ENCODE data around the gene ZBTB12. TPM values are rescaled to one million over a fixed set of nuclear protein-coding genes. Genes with fewer than 3 reads are reported as not detected.
A peak's percentile ranks its signal among the peaks of the same experiment; 100 is the strongest.
"Not testable (repeated sequence)": the region's sequence is repeated elsewhere in the genome, so short reads cannot be mapped to it uniquely, and the experiment has no call there.

The ZBTB12 gene, protein sequence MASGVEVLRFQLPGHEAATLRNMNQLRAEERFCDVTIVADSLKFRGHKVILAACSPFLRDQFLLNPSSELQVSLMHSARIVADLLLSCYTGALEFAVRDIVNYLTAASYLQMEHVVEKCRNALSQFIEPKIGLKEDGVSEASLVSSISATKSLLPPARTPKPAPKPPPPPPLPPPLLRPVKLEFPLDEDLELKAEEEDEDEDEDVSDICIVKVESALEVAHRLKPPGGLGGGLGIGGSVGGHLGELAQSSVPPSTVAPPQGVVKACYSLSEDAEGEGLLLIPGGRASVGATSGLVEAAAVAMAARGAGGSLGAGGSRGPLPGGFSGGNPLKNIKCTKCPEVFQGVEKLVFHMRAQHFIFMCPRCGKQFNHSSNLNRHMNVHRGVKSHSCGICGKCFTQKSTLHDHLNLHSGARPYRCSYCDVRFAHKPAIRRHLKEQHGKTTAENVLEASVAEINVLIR
- 3.3 TPM for total RNA-seq
- long read RNA-seq, partial matches to known transcripts: 0 of 6 reads
- long read RNA-seq, other reads (novel, unspliced or antisense): 6 of 6 reads

DNA sequence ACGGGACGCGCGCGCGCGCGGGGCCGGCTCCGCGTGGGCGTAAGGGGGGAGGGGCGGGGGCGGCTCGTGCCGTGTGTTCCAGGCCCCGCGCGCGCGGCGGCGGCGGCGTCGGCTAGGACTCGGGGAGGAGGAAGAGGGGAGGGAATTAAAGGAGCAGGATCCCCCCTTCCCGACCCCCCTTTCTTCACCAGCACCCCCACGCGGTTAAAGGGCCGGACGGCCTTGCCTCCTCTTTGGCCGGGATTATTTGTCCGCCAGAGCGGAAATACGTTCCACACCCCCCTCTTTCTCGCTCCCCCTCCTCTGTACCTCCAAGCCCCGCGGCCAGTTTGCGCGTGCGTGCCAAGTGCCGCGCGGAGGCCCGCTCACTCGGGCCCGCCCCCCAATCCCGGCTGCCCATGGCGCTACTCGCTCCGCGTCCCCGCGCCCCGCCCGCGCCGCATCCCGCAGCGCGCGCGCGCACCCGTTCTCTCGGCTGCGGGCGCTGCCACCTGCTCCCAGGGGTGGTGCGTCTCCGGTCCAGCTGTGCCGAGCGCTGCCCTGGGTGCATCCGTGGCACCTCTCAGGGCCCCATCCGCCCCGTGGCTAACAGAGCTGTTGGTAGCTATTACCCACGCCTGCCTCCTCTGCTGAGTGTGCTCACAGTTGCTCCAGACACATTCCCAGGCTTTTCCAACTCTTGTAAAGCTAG lies at the start of gene ZBTB12:
TSS of gene ZBTB12 (minus strand) at position 134 of the 691 bp plus-strand sequence. CDS start 781 bp downstream, outside the sequence.
- intact Hi-C loops (cut with micrococcal nuclease): no loop called here
- ATAC-seq: peak; percentile 83
- peak; percentile 95 for DNase-seq

DNA sequence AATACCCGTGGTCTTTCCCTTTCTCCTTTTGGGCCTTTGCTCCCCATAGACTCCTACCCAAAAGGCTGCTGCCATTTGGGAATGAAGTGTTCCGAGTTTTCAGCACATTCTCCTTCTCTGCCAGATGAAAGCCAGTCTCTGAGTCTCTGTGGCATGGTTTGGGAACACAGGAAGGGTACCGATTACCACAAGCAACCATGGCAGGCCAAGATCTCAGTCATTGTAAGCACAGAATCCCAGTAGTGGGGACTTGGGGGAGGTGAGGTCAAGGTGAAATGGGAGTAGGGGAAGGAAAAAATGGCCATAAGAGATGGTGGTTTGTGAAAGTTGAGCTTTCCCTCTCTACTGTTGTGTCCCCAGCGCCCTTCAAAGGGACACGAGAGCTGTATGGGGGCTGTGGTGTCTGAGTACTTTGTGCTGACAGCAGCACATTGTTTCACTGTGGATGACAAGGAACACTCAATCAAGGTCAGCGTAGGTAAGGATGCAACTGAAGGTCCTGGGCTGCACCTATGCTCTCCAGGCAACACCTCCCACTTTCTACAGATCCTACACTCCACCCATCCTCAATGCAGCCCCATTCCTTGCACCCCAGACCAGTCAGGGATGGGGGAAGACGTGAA lies 48.2 kb upstream of the ZBTB12 start:
- ATAC-seq (no peak), DNase-seq (no peak)
- intact Hi-C loops (cut with micrococcal nuclease): no loop called here

DNA sequence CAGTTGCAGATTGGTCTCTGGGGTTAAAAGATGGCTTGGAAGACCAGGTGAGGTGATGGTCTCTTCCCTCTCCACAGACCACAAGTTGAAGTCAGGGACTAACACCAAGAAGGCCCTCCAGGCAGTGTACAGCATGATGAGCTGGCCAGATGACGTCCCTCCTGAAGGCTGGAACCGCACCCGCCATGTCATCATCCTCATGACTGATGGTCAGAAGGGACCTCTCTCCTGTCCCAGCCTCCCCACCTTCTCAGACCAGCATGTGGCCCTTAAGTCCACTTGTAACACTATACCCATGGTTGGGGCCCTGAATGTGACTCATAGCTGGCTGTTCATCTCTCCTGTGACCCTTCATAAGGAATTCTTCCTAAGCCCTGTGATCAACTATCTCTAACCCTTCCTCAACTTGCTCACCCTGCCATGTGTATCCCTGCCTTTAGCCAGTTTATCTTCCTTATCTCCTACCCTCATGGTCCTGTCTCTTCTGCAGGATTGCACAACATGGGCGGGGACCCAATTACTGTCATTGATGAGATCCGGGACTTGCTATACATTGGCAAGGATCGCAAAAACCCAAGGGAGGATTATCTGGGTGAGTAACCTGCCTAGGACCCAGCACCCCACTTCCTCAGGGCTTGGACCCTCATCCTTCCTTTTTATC lies 47.0 kb upstream of the ZBTB12 start:
- ATAC-seq (no peak), DNase-seq (no peak)
- intact Hi-C loops (cut with micrococcal nuclease): no loop called here

DNA sequence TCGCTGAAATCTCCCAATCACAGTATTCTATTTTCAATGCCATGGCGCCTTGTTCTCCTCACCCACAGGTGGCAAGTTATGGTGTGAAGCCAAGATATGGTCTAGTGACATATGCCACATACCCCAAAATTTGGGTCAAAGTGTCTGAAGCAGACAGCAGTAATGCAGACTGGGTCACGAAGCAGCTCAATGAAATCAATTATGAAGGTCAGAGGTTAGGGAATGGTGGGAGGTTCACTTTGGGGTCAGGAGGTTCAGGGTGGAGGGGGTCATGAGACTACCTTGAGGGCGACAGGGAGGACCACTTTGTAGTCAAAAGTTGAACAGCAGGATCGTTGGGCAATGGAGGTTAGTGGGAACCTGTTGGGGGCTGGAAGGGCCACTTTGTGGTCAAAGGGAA lies 46.4 kb upstream of the ZBTB12 start:
- ATAC-seq: no peak
- DNase-seq: no peak
- intact Hi-C loops (cut with micrococcal nuclease): no loop called here

DNA sequence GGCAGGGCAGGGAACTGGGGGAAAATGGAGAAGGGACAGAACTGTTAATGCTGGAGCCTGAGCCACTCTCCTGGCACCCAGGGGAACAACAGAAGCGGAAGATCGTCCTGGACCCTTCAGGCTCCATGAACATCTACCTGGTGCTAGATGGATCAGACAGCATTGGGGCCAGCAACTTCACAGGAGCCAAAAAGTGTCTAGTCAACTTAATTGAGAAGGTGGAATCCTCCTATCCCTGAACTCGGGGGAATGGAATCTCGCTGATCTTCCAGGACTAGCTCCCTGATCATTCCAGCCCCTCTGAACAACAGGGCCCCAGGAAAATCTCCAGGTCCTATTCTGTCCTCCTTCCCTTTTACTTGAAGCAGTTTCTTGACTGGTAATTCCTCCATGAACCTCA lies 46.0 kb upstream of the ZBTB12 start:
- no peak for ATAC-seq
- no peak for DNase-seq
- intact Hi-C loops (cut with micrococcal nuclease): no loop called here

DNA sequence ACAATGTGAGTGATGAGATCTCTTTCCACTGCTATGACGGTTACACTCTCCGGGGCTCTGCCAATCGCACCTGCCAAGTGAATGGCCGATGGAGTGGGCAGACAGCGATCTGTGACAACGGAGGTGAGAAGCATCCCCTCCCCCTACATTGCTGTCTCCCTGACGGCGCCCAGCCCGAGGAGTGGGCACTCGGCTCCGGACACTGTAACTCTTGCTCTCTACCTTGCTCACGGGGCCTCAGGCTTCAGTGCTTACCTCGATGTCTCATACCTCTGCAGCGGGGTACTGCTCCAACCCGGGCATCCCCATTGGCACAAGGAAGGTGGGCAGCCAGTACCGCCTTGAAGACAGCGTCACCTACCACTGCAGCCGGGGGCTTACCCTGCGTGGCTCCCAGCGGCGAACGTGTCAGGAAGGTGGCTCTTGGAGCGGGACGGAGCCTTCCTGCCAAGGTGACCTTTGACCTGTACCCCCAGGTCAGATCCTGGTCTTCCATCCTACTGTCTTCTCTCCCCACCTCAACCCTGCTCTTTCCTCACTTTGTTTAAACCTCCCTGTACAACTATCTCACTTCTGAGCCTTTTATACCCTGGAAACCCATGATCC lies 45.3 kb upstream of the ZBTB12 start:
- ATAC-seq: no peak
- no peak for DNase-seq
- intact Hi-C loops (cut with micrococcal nuclease): no loop called here

GRCh38 chr6:31946370-31946885 lies 44.5 kb upstream of the ZBTB12 start:
- no peak for DNase-seq
- intact Hi-C loops (cut with micrococcal nuclease): no loop called here
- ATAC-seq: no peak

- intact Hi-C loops (cut with micrococcal nuclease): no loop called here
- ATAC-seq (peak; percentile 86), DNase-seq (peak; percentile 73)
Observed at GRCh38 chr6:31945507-31946369, 43.9 kb upstream of the ZBTB12 start, which contains the start of gene CFB. CFB (plus strand) TSS chr6:31946095; CDS start chr6:31946222, 127 bp downstream.

DNA sequence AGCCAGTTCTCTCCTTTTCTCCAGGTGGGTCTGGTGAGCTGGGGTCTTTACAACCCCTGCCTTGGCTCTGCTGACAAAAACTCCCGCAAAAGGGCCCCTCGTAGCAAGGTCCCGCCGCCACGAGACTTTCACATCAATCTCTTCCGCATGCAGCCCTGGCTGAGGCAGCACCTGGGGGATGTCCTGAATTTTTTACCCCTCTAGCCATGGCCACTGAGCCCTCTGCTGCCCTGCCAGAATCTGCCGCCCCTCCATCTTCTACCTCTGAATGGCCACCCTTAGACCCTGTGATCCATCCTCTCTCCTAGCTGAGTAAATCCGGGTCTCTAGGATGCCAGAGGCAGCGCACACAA lies 43.2 kb upstream of the ZBTB12 start:
- intact Hi-C loops (cut with micrococcal nuclease): no loop called here
- DNase-seq: no peak
- no peak for ATAC-seq

DNA sequence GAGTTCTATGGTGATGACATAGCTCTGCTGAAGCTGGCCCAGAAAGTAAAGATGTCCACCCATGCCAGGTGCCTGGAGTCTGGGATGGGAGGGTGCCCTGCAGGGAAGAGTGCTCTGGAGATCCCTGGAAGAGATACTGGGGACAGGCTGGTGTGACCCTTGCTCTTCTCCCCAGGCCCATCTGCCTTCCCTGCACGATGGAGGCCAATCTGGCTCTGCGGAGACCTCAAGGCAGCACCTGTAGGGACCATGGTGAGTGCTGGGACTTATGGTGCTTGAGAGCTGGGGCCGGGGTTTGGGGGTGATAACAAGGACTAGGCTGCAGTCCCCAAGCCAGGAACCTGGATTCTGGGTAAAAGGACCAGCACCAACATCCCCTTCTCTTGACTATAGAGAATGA lies 41.9 kb upstream of the ZBTB12 start:
- intact Hi-C loops (cut with micrococcal nuclease): no loop called here
- ATAC-seq: no peak

DNA sequence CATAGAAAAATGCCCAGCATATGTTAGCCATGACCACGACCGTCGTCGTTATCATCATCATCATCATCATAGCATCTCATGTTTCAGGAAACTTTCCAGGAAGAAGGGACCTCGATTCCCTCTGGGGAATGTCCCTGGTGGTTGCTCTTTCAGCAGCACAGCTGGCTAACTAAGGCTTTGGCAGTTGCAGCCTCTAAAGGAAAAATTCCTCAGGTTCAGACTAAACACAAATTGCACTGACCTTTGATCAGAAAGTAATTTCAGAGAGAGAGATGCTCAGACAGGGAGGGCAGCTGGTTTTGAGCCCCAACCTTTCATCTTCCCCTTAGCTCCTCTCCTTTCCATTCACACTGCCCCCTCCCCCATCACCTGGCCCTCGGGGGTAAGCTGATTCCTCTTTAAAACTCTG lies 38.4 kb upstream of the ZBTB12 start:
- intact Hi-C loops (cut with micrococcal nuclease): no loop called here
- ATAC-seq (no peak), DNase-seq (no peak)

More for the DNA sequence above, 41.9 kb upstream of the ZBTB12 start:
- DNase-seq: no peak

- intact Hi-C loops (cut with micrococcal nuclease): no loop called here
- ATAC-seq (no peak), DNase-seq (no peak)
Observed at GRCh38 chr6:31935823-31936222, 33.9 kb upstream of the ZBTB12 start.

- ATAC-seq (no peak), DNase-seq (no peak)
- intact Hi-C loops (cut with micrococcal nuclease): no loop called here
Observed at GRCh38 chr6:31935021-31935420, 33.1 kb upstream of the ZBTB12 start.

- DNase-seq: no peak
- no peak for ATAC-seq
- intact Hi-C loops (cut with micrococcal nuclease): no loop called here
Observed at GRCh38 chr6:31933537-31933936, 31.7 kb upstream of the ZBTB12 start.

GRCh38 chr6:31932137-31932536 lies 30.3 kb upstream of the ZBTB12 start:
- DNase-seq; ATAC-seq; intact Hi-C loops (cut with micrococcal nuclease): not testable (repeated sequence)

DNA sequence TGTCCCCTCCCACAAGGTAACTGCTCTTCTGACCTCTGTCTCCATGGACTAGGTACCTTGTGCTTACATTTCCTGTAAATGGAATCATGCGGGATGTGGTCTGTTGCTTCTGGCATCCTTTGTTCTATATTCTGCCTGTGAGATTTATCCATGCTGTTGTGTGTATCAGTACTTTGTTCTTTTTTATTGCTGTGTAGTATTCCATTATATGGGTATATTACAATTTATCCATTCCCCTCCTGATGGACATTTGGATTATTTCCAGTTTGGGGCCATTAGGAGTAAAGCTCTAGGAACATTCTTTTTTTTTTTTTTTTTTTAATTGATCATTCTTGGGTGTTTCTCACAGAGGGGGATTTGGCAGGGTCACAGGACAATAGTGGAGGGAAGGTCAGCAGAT lies 29.1 kb upstream of the ZBTB12 start:
- intact Hi-C loops (cut with micrococcal nuclease): no loop called here
- DNase-seq (no peak), ATAC-seq (no peak)

- DNase-seq (no peak), ATAC-seq (no peak)
- intact Hi-C loops (cut with micrococcal nuclease): no loop called here
Observed at GRCh38 chr6:31928672-31928939, 26.7 kb upstream of the ZBTB12 start.
